Bladder microvascular endothelial cell (primary cell): ENCODE measurements around the gene EDIL3. TPM values are rescaled to one million over a fixed set of nuclear protein-coding genes. Genes with fewer than 3 reads are reported as not detected.

Experiments used
- total RNA-seq: library from RNA; depleted of rRNA; stranded (reverse); fragments of >200 nt; gene quantifications from 2 replicates; pipeline ENCODE4 v1.2.3, GENCODE V29; 2014

Gene EDIL3, protein sequence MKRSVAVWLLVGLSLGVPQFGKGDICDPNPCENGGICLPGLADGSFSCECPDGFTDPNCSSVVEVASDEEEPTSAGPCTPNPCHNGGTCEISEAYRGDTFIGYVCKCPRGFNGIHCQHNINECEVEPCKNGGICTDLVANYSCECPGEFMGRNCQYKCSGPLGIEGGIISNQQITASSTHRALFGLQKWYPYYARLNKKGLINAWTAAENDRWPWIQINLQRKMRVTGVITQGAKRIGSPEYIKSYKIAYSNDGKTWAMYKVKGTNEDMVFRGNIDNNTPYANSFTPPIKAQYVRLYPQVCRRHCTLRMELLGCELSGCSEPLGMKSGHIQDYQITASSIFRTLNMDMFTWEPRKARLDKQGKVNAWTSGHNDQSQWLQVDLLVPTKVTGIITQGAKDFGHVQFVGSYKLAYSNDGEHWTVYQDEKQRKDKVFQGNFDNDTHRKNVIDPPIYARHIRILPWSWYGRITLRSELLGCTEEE
- total RNA-seq: 0.65 and 1.0 TPM in 2 replicates

DNA sequence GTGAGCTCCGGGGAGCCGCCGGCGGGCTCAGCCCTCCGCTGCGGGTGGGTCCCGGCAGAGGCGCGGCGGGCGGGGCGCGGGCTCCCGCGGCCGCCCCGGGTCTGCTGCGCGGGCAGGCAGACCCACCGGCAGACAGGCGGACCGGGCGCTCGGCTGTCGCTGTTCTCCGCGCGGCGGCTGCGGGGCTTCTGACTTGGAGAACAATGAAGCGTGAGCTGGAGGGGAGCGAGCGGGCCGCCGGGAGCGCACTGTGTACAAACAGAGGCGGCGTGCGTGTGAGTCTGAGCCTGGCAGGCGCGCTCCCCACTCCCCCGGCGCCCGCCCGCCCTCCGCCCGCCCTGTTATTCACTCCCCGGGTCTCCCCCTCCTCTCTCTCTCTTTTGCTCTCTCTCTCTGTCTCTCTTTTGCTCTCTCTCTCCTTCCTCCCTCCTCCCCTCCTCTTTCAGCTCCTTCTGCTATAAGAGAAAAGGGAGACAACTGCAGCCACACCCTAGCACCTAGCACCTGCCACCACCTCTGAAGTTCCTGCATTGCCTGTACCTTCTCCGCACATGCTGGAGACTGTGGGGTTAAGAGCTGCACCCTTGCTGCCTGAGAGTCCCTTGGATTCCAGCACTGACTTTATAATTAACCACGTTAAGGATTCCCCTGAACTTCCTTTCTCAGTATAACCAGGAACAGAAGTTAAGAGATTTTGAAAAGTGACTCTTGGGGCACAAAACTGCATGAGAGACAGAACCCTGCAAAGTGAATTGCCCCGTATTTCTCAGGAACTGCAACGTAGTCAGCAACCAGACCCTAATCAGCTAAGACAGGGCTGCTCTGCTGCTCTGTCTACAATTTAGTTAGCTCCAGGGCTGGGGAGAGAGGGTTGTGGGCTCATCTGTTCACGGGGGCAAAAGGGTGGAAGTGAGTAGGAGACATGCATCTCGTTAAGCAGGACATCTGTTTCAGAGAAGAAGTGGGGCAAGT is at the start of gene EDIL3:
TSS of gene EDIL3 (minus strand) at position 277 of the 972 bp plus-strand sequence. CDS start 506 bp downstream, outside the sequence.

